Activated CD4-positive, CD25-positive, alpha-beta regulatory T cell (primary cell): ENCODE results near the gene GDI2.
"Not testable (repeated sequence)": the region's sequence is repeated elsewhere in the genome, so short reads cannot be mapped to it uniquely, and the experiment has no call there.

ENCODE experiments used
- DNase-seq, 4 experiments: peaks; one replicate each; lab custom pipeline; 2025; lab: John Stamatoyannopoulos, UW

Gene GDI2

DNA sequence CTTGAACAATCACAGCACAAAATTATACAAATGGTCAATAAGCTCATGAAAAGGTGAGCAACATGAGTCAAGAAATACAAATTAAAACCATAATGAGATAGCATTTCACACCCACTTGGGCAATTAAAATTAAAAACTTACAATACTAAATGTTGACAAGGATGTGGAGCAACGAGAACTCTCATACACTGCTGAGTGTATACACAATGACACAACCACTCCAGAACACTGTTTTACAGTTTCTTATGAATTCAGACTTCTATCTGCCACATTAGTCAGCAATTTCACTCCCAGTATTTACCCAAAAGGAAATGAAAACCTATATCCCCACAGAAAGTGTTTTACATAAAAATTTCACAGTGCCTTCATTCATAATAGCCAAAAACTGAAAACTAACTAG lies 31.1 kb downstream of the GDI2 start:
- DNase-seq: no peak

DNA sequence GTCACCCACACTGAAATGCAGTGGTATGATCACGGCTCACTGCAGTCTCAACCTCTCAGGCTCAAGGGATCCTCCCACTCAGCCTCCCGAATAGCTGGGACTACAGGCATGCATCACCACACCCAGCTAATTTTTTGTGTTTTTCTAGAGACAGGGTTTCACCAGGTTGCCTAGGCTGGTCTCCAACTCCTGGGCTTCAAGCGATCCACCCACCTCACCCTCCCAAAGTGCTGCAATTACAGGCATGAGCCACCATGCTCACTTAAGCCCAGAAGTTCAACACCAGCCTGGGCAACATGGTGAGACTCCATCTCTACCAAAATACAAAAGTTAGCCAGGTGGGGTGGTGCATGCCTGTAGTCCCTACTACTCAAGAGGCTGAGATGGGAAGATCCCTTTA lies 33.5 kb downstream of the GDI2 start:
- no peak for DNase-seq

GRCh38 chr10:5777758-5778157 lies 35.5 kb downstream of the GDI2 start:
- not testable (repeated sequence) for DNase-seq

DNA sequence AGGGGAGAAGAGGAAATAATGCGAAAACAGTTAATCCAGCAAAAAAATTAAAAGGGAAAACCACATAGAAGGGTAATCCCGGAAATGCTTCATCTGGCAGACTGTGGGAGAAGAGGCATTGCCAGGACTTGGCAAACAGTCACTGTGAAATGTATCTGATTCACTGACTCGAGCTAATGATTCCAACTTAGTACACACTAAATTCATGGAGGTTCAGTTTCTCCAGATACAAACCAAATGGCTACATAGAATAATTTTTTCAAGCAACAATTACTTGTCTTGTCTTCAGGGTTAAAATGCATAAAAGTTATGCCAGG lies 36.4 kb downstream of the GDI2 start:
- no peak for DNase-seq

DNA sequence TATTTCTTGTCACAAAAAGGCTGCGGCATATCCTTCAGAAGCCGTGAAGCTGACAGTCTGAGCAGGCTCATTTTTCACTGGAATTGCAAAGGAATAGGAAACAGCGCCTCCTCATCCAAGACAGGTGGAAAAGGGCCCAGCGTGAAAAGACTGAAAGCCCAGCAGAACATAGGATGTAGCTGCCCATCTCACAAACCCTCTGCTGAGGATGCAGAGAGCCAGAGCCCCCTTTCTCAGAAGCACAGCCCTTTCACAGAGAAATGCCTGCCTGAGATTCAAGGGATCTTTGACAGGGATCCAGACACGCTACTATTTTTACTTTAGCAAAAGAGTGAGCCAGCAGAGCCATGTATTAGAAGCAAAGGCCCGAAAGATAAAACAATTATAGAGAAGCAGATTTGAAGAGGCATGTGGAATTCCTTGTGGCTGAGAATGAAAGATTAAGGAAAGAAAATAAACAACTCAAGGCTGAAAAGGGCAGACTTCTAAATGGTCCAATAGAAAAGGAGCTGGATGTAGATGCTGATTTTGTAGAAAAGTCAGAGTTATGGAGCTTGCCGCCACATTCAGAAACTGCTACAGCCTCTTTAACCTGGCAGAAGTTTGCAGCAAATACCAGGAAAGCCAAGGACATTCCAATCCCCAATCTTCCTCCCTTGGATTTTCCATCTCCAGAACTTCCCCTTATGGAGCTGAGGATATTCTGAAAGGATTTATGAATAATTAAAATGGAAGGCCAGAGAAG lies 36.9 kb downstream of the GDI2 start:
- no peak for DNase-seq

DNA sequence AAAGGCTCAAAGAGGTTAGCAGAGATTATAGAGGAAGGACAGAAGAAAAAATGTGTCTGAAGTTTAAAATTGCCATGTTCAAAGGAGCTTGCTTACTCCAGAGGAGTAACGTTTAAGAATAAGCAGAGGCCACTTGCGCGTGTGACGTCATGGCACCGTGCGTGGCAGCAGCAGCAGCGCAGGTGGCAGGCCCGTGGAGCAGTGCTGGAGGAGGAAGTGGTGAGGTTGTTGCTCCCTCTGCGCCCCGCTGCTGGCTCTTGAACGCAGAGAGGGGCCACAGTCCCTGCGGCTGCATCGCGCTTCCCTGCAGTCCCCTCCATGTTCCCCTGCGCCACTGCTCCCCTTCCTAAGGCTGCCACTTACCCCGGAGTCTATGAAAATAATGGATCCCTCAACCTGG lies 37.5 kb downstream of the GDI2 start:
- peak; percentile 27 to 76 (median 62) for DNase-seq

DNA sequence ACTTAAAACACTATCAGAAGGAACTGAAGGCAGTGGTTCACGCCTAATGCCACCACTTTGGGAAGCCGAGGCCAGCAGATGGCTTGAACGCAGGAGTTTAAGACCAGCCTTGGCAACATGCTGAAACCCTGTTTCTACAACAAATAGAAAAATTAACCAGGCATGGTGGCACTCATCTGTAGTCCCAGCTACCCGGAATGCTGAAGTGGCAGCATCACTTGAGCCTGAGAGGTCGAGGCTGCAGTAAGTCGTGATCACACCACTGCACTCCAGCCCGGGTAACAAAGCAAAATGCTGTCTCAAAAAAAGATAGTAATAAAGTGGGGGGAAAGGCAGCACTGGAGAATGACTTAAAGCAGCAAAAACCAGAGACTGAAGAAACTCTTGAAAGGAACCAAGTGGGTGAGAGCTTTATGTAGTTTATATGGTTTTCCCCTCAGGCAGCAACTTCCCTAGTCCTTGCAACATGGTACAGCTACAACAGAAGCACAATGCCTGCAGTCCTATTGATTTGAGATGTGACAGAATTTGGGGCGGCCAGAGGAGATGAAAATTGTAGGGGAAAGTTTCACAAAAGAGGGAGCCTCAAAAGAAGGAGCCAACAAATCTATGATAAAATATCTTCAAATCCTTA lies 38.1 kb downstream of the GDI2 start:
- no peak for DNase-seq

DNA sequence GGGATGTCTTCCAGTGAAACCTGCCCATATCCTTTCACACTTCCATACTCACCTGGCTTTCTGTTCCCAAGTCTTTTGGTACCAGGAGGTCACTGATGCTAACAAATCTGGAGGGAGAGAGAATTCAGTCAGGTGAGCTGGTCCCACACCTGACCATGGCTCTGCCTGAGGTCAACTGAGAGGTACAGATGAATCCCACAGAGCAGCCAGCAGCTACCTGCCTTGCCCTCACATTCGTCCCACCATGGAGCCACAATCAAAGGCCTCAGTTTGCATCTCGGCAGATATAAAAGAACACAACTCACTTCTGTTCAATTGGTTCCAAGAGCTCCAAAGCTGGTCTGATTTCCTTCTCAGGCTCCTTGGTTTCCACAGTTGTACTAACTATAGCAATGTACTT lies 47.0 kb downstream of the GDI2 start:
- DNase-seq: no peak

DNA sequence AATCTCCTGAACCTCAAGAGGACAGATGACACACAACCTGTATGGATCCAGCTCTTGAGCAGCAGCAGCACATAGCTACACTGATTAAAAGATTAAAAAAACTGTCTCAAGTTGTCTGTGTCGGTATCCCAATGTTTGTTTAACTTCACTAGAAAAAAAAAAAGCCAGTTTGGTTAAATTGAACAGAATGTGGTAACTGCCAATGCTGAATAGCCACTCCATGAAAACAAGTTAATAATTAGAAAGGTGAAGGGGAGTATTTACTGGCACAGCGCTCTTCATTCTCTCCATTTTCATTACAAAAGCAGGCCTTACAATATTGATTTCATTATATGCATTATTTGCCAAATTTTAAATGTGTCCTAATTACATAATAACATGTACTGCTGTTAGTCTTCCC lies 47.6 kb downstream of the GDI2 start:
- no peak for DNase-seq

- DNase-seq: no peak
These were observed 48.6 kb downstream of the GDI2 start for GRCh38 chr10:5764422-5765297.

DNA sequence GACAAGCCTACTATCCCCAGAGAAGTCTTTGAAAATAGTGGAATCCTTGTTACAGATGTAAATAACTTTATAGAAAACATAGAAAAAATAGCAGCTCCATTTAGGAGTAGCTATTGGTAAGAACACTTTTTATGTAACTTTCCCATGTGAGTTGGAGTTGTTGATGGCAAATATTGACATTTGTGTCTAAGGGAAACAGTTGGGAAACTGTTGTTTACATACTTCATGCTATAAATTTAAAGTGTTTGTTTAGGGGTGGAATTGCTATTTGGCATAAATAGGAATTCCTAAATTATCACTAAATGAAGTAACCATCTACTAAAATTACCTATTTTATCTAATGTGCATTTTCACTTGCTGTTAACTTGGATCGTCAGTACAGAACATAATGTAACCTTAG lies 50.7 kb downstream of the GDI2 start:
- no peak for DNase-seq

- DNase-seq: no peak
These were observed 52.0 kb downstream of the GDI2 start for GRCh38 chr10:5761220-5761619.

DNA sequence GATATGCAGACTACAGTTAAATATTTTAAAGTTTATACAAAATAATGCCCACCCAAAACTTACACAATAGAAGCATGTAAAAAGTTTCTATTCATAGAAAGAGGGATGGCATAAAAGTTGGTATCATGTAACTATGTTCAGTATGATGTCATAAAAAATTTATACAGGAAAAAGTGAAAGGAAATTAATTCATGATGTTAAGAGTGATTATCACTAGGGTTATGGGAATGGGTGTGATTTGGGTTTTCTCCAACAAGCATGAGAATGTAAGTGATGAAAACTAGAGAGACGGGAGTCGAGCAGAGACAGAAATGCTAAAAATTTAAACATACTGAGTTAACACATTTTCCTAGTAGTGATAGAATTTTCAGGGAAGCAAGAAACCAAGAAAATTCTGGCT lies 52.7 kb downstream of the GDI2 start:
- DNase-seq: no peak

DNA sequence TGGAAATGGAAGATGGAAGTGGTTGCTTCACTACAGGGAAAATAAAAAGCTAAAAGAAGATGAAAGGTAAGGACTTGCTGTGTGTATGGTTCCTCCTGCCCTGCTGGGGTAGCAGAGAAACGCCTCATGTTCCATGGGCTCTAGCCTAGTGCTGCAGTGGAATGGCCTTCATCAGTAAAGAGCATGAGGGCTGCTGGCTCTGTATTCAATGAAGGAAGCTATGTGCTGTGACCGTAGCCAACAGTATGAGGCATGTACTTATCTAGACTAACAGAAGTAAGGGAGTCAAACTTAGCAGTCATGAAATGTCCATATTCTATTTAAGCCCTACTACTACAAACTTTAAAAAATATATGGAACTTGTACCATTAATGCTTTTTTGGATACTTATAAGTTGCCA lies 54.3 kb downstream of the GDI2 start:
- no peak for DNase-seq

DNA sequence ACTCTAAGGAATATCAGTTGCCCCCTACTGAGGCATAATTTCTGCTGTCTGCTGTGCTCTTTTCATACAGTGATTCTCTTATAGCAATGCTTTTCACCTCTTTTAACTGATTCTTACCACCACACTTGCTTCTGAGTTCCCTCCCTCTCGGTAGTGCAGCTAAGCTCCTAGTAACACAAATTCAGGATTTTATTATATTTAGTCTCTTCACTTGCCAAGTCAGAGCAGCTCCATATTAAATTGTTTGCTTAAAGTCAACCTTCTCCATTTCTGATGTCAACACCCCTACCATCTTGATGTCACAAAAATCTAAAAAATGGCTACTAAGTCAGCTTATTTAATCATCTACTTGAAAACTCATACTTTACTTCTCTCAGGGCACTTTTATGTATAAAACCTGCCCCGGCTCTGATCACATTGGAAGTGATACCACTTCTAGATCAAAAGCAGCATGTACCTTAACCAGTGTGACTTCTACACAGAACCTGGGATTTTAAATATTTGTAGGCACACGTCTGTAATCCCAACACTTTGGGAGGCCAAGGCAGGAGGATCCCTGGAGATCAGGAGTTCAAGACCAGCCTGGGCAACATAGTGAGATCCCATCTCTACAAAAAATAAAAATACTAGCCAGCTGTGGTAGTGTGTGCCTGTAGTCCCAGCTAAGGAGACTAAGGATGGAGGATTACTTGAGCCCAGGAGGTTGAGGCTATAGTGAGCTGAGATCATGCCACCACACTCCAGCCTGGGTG lies 55.3 kb downstream of the GDI2 start:
- DNase-seq: no peak

GRCh38 chr10:5752301-5752871 lies 60.8 kb downstream of the GDI2 start:
- no peak for DNase-seq

DNA sequence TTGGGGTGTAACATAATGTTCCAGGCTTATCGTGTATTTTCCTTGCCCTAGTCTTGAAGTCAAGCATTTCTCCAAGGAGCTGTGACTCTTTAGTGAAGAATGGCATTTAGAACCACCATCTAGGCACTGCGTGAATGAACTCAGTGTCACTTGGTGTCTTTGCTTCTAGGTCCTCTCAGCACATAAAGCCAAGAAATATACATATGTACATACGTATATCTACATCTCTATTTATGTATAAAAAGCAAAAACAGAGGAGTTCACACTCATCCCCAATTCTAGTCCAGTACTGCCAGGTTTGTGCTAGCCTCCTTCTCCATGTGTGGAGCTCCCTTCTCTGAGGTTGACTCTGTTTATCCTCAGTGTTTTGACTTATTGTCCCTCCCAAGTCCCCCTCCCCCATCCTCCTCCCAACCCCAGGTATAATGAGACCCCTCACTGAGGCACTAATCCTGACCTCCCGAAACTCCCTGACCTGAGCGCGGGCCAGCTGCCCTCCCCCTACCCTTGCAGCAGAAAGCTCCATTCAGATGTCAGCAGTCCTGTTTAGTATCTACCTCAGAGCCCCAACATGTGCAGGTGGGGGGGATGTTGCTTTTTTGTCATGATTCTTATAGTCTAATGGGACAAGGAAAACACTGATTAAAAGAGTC lies 61.5 kb downstream of the GDI2 start:
- no peak for DNase-seq

DNA sequence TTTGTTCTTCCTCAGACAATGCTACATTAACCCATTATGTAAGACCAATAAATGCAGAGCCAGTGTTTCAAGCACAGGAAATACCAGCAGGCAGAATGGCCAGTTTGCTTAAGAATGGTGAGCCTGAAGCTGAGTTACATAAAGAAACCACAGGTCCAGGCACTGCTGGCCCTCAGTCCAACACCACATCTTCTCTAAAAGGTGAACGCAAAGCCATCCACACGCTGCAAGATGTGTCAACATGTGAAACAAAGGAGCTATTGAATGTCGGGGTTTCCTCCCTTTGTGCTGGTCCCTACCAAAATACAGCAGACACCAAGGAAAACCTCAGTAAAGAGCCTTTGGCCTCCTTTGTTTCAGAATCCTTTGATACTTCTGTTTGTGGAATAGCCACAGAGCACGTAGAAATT lies 64.8 kb downstream of the GDI2 start:
- no peak for DNase-seq

DNA sequence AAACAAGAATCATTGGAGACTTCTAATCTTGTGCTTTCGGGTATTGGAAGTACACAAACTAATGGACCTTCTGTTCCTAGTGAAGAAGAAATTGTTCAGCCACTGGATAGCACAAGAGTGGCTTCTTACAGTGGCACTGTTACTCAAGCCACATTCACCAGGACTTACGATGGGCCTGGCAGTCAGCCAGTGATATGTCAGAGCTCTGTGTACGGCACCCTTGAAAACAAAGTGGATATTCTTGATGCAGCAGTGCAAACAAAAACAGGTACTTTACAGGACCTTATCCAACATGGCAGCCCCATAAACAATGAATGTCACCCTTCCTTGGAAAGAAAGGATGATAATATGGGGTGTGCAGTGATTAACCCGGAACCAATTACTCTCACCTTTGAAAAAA lies 67.0 kb downstream of the GDI2 start:
- DNase-seq: no peak

DNA sequence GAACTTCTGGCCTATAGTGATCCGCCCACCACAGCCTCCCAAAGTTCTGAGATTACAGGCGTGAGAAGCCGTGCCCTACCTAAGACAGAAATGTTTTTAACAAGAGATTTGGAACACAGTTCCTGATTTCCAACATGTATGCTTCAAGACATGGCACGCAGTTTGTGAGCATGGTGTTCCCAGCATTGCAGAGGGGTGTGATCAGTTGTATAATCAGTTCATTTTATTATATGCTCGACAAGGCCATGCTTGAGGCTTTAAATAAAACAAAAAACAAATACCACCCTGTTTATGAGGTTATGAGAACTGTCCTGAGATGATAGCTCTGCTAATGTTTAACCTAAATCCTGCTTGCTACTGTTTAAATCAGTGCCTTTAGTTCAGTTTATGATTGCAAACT lies 68.4 kb downstream of the GDI2 start:
- no peak for DNase-seq

DNA sequence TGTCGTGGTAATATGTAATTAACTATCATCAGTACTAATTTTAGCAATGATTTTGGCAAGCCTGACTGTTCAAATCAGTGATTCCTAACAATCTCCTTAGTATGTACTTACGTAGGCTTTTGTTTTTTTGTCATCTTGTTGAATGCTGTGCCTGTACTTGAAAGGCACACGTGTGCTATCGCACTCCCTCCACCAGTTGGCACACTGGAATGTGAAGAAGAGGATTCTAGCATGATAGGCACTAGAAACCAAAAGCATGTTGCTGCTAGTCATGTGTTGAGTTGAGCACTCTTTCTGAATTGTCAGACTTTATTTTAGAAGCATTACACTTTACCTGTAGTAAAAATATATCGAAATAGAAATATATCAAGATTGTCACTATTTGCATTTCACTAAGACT lies 69.5 kb downstream of the GDI2 start:
- DNase-seq: no peak

DNA sequence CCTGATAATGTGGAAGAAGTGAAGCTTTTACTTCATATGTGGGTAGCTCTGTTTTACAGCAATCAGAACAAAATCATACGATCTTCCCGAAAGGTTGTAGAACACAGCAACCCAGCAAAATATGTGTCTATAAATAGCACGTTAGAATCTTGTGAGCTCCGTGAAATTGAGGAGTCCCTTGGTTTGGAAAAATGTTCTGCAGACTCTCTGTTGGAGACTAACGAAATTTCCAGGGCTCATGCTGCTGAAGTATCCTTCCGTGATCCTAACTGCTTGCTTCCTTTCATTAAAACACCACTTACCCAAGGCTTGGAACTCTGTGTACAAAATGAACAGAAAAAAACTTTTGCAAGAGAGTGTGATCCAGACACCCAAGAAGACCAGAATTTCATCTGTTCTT lies 71.1 kb downstream of the GDI2 start:
- DNase-seq: no peak
